Cardiac fibroblast (primary cell): Measurements from ENCODE around the gene CFAP45.

ENCODE experiments used
- DNase-seq, 2 donors: peaks; one replicate each; pipeline versions ENCODE4 v3.0.0 to v3.0.0-alpha.2; 2010; ENCODE audit warnings: low read depth in 2 of 2
- H3K4me3 ChIP-seq, 2 donors: replicated peaks in 1 of 2; 1 replicate in 1 of 2; 2 replicates in 1 of 2; pipeline ENCODE4 v1.5.1; 2011; ENCODE audit warnings: low read depth in 2 of 2, low read length in 2 of 2, mild to moderate bottlenecking in 2 of 2, moderate library complexity in 1 of 2
- TF ChIP-seq, protein P1 (sequence below): IDR thresholded peaks from one replicate; pipeline ENCODE4 v1.5.1; 2011; ENCODE audit warnings: low read depth, mild to moderate bottlenecking, low read length, inconsistent platforms

CFAP45 gene

GRCh38 chr1:159927211-159927848 is 27.4 kb upstream of the CFAP45 start:
- H3K4me3 ChIP-seq = no peak overlapping the region
- TF ChIP-seq, protein P1, sequence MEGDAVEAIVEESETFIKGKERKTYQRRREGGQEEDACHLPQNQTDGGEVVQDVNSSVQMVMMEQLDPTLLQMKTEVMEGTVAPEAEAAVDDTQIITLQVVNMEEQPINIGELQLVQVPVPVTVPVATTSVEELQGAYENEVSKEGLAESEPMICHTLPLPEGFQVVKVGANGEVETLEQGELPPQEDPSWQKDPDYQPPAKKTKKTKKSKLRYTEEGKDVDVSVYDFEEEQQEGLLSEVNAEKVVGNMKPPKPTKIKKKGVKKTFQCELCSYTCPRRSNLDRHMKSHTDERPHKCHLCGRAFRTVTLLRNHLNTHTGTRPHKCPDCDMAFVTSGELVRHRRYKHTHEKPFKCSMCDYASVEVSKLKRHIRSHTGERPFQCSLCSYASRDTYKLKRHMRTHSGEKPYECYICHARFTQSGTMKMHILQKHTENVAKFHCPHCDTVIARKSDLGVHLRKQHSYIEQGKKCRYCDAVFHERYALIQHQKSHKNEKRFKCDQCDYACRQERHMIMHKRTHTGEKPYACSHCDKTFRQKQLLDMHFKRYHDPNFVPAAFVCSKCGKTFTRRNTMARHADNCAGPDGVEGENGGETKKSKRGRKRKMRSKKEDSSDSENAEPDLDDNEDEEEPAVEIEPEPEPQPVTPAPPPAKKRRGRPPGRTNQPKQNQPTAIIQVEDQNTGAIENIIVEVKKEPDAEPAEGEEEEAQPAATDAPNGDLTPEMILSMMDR = no peak
- no peak for DNase-seq

DNA sequence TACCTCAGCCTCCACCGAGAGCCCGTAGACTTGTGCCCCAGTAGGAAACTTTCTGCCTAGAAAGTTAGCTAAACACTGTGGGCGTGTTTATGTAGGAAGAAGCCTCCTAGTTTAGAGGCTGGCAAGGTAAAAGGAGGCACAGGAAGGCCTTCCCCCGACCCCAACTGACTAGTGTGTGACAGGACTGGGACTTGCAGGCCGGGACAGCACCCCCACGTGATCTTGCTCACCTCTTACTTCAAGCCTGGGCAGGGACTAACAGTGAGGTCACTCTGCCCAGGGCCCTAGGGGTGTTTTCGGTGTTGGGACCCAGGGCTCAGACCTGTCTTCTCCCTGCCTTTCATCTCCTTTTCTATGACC is 25.7 kb upstream of the CFAP45 start:
- TF ChIP-seq, protein P1 = no peak

DNA sequence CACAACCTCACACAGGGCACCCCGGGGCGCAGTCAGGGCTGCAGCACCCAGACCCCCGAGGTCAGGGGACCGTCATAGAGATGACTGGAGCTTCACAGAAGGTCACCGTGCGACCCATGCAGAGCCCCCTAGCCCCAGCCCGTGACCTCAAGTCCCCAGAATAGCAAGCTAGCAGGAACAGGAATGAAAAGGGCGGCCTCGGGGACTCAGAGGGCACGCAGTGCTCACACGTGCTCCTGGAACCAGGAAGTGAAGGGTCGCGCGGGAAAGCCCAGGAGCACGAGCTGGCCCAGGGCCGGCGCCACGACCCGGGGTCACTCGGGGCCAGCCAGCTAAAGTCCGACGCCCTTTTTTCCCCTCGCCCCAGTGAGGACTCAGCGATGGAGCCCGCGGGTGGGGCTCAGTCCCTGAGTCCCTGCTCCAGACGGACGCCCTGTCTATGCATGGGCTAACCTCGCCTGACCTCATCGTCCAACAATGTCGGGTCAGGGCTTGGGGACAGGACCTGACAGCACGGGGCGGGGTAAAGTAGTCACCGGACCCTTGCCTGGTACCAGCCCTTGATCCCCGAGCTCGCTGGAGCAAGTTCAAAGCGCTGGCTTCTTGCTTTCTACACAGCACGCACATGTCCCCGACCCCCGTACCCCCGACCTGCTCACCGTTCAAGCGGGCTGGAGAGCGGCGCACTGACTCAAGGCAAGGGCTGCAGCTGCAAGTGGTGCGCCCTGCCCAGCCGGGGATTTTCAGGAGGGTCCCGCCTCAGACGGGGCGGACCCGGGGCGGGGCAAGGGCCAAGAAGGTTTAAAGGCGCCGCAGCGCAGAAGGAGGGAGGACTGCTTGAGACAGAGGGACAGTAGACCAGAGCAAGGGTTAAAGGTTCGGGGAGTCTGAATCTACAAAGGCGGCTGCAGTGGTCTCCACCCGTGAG is 25.1 kb upstream of the CFAP45 start, which contains the start of gene TAGLN2:
TSS of gene TAGLN2 (minus strand) at position 717 of the 928 bp plus-strand sequence. CDS start 4,998 bp downstream, outside the sequence.
- DNase-seq = peak; percentile 95
- peak within 1 kb of the TSS; percentile 96 to 98 for H3K4me3 ChIP-seq
- TF ChIP-seq, protein P1 = no peak

More for the DNA sequence above, 25.7 kb upstream of the CFAP45 start:
- peak overlapping the region; percentile 96 to 98 for H3K4me3 ChIP-seq
- DNase-seq = no peak

- TF ChIP-seq, protein P1 = peak; percentile 17
- peak; percentile 94 to 96 for DNase-seq
- peak overlapping the region; percentile 96 to 98 for H3K4me3 ChIP-seq
Measured at GRCh38 chr1:159924025-159924790, 24.2 kb upstream of the CFAP45 start.

DNA sequence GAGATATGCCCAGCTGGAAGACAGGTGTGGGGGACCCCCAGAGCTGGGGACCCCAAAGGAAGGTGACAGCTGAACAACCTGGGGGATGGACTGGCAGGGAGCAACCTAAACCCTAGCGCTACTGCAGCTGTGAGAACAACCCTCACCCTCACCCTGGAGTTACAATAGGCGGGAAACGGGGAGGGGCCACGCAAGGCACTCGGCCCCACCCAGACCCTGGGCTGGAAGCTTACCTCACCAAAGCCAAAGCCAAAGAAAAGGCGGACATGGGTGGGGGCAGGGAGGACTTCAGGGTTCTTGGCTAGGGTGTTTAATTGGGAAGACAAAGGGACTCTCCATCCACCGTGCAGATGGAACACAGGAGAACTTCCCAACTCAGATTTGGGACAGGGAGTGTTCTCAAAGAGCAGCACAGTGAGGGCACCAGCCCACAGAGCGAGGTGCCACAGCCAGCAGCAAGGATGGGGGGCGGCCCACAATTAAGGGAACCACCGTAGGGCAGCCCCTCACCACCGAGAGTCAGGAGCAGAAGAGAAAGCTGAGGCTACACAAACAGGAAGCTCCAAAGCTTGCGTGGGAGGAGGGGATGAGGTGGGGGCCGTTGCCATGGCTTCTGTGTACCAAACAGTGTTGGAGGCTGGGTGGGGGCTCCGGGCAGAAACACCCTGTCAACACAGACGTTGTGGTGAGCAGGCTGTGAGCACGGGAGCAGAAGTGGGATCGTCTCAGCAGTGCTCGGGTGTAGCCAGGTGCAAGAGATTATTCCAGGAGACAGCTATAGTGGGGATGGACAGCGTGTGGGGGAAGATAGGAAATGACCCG is 23.4 kb upstream of the CFAP45 start:
- DNase-seq = peak; percentile 93 to 95
- TF ChIP-seq, protein P1 = no peak
- H3K4me3 ChIP-seq = peak overlapping the region; percentile 96 to 98
